ENCODE results near the gene KARS1.

Gene KARS1

DNA sequence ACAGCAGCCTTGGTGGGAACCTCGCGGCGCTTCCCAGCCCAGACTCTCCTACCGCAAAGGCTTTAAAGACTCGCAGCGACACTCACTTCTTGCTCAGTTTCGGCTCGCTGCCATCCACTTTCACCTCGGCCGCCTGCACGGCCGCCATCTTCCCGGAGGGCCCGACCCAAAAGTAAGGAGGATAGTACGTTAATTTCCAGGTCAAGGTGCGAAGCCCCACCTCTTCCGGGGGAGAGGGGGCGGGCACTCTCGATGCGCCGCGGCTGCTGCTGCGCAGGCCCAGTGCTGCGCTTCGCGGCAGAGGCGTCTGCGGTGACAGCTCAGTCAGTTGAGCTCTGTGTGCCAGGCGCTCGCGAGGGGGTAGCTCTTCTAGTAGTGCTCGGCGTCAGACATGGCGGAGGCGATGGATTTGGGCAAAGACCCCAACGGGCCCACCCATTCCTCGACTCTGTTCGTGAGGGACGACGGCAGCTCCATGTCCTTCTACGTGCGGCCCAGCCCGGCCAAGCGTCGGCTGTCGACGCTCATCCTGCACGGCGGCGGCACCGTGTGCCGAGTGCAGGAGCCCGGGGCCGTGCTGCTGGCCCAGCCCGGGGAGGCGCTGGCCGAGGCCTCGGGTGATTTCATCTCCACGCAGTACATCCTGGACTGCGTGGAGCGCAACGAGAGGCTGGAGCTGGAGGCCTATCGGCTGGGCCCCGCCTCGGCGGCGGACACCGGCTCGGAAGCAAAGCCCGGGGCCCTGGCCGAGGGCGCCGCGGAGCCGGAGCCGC lies at the start of gene KARS1, which contains the start of gene TERF2IP:
TSS of gene KARS1 (minus strand) at position 174 of the 773 bp plus-strand sequence. CDS start at position 148, 26 bp downstream.
TSS of gene TERF2IP (plus strand) at position 282 of the 773 bp plus-strand sequence. CDS start at position 392, 110 bp downstream.
- peak; percentile 29 for DNase-seq

DNA sequence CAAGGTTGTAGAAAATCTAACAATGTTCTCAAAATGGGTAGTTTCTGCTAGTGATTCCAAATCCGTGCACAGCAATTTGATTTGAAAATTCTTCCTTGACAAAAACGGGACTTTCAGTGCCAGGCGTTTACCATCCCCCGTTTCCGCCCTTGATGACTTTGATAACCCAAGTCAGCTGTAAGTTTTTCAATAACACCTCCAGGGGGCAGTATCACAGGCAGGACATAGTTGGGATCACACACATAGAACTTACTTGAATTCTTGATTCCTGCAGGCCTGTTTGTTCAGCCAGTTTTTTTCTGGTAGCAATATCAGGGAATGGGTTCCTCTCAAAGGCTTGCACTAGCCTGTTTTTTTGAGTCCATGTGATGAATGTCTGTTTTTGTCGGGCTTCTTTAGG lies 48.2 kb upstream of the KARS1 start:
- no peak for DNase-seq

DNA sequence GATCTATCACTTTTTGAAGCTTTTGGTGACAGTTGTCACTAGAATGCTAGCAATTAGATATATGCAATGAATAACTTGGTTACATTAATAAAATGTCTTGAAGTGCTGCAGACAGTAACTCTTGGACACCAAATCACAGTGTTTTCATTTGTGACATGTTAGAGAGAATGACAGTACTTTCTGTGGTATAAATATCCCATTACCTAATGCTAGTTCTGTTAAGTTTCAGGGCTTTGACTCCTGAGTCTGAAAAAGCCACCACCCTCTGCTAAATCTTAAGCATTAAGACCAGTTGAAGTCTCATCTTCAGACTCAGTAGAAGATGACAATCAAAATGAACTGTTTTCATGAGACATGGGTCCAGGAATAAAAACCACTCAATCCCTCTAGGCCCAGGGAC lies 39.9 kb upstream of the KARS1 start:
- no peak for DNase-seq

DNA sequence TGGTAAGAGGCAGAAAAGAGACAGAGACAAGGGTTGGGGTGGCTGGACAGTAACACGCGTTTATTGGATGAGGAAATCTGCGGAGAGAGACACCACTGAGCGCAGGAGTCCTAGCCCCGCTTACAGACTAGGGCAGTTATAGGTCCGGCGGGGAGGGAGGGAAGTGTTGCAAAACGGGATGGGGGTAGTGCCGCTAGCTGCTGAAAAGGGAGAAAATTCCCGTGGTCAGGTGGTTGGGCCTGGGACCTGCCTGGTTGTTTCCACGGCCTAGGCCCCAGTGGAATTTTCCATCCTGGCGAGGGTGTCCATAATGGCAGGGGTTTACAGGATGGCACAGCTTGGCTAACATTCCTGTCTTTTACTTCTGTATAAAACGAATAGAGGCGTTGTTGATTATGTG lies 34.8 kb upstream of the KARS1 start:
- no peak for DNase-seq

DNA sequence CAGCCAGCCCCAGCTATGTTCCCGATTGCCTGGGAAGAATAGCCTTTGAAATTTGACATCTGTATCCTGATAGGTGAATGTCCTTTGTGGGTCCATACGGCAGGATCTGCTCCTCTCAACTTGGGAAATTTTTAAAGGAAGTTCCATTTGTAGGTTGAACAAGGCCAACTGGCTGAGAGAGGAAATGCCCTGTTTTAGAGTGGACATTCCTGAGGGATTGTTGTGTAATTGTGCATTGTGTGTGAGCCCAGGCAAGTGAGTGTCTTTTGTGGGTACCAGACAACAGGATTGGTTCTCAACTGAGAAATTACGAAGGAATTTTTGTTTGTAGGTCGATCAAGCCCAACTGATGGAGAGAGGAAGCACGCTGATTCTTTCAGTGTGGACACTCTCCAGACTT lies 31.9 kb upstream of the KARS1 start:
- DNase-seq = no peak

GRCh38 chr16:75676909-75677308 lies 29.4 kb upstream of the KARS1 start, which contains the start of gene CPHXL2:
CPHXL2 (minus strand) TSS chr16:75677009; CDS start chr16:75676999, 10 bp downstream.
- DNase-seq = no peak

GRCh38 chr16:75667503-75667902 lies 20.0 kb upstream of the KARS1 start:
- no peak for DNase-seq

GRCh38 chr16:75660726-75661302 lies 13.3 kb upstream of the KARS1 start:
- DNase-seq = no peak

DNA sequence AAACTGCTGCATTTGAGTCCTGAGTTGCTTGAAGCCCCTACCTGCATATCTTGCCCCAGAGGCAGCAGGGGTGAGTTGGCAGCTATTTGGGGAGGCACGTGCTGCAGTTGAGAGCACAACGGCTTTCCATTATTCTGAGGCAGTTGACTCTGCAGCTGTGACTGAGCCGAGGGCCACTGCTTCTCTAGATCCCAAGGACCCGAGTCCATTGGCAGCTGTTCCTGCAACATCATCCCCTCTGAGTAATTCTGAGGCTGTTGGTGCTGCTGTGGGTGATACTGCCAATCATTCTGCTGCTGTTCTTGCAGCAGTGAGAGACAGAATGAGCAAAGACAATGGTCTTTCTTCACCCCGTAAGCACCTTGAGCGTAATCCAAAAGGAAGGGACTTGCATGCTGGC lies 12.9 kb upstream of the KARS1 start:
- no peak for DNase-seq

GRCh38 chr16:75658175-75658574 lies 10.7 kb upstream of the KARS1 start:
- no peak for DNase-seq

DNA sequence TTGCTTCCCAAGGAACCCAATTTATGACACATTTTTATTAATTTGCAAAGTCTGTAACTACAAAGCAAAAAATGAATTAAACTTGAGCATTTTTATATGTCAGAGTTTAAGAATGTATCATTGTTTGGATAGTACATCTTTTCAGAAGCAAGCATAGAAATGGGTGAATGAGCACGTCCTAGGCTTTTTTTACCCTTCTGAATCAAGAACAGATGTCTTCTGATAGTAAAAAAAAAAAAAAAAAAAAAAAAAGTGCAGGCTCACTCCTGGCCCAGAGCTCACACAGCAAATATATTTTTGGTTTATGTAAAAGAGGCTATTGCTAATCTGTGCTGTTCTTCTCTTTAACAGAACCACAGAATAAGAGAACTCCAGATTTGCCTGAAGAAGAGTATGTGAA lies 6.5 kb upstream of the KARS1 start:
- no peak for DNase-seq

DNA sequence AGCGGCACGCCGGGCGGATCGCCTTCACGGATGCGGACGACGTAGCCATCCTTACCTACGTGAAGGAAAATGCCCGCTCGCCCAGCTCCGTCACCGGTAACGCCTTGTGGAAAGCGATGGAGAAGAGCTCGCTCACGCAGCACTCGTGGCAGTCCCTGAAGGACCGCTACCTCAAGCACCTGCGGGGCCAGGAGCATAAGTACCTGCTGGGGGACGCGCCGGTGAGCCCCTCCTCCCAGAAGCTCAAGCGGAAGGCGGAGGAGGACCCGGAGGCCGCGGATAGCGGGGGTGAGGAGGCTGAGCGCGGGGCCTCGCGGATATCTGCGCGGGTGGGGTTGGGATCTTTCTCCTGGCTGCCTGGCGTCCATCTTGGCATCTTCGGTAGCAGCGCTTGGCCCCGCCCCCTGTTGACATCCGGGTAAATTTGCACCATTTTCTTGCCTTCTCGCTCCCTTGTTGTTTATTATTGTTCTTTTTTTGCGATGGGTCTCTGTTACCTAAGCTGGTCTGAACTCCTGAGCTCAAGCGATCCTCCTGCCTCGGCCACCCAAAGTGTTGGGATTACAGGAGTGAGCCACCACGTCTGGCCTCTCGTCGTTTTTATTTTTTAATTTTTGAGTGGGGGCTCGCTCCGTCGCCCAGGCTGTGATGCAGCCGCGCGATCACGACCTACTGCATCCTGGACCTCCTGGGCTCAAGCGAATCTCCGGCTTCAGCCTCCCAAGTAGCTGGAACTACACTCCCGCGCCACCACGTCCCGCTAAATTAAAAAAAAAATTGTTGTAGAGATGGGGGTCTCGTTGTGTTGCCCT lies 1.0 kb upstream of the KARS1 start:
- peak; percentile 21 for DNase-seq

DNA sequence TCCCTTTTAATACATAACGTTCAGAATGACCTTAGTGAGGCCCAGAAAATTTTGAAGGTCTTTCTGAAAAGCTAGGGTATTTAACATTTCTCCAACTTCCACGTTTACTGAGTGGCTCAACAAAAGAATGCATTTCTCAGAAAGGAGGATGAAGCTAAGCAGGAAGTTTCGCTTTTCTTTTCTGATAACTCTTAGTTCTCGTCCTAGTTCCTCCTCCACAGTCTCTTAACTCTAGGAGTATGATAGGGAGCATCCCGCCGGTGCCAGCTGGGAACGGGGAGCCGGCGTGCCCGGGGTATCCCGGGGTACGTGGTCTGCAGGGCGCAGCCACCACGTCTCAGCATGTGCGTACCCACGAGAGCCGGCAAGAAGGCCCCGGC lies 363 bp downstream of the KARS1 start:
- no peak for DNase-seq

DNA sequence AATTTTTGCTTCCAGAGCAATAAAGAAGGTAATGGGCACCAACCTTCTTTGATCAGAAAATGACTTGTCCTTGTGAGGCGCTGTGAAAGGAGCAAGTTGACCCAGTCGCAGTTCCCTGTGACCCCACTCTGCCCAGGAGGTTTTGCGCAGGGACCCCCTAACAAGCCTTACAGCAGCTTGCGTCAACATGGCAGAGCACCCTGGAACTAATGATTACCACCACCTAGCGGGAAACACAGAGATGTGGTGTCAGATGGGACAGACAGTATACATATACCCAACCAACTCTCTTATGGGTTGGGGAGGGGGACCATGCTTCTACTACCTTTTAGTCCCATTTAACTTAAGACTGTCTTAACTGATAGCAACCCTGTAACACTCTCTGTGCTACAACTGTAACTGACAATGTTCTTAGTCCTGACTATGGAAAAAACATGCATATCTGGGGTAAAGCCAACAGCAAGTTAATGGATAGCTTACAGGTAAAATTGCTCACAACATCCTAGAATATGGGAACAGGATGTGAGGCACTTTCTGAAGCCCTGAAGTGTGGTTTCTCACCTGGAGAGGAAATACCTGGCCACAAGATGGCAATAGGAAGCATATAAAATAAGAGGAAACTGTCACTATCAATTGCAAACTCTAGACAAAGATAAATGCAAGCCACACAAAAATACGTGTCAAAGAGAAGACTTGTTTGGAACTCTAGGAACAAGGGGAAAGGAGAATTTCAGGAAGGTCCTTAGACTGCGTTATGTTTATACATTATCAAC lies 3.0 kb downstream of the KARS1 start:
- DNase-seq = no peak

GRCh38 chr16:75640598-75640997 lies 6.9 kb downstream of the KARS1 start:
- DNase-seq = no peak

DNA sequence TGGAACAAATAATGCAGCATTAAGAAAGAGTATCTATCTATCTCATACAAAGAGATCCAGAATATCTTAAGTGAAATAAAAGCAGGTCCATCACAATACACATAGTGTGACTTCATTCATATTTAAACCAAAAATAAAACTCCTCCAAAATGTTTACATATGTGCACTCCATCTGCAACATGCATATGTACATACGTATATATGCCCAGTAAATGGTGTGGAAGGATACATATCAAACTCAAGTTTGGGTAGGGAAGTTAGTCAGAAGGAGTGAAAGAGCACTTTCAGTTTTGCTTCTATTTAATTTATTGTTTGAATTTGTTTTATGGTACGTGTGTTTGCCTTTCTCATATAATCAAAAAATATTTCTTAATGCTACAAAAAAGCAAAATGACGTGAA lies 12.4 kb downstream of the KARS1 start:
- DNase-seq = no peak

GRCh38 chr16:75632857-75633256 lies 14.6 kb downstream of the KARS1 start:
- DNase-seq = no peak

DNA sequence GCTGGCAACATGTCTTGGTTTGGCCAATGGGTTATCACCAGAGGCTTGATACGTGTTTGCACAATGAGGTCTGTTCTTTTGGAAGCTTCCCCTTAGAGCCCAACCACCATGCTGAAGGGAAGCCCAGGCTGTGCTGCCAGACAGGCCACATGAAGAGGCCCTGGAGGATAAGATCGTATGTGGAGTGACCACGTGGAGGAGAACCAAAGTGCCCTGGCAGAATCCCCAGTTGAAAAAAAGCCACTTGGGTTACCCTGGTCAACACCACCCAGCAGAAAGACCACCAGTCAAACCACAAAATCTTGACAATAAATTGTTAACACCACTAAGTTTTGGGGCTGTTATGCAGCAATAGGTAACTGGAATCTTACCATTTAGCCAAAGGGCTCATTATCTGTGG lies 17.4 kb downstream of the KARS1 start:
- no peak for DNase-seq

DNA sequence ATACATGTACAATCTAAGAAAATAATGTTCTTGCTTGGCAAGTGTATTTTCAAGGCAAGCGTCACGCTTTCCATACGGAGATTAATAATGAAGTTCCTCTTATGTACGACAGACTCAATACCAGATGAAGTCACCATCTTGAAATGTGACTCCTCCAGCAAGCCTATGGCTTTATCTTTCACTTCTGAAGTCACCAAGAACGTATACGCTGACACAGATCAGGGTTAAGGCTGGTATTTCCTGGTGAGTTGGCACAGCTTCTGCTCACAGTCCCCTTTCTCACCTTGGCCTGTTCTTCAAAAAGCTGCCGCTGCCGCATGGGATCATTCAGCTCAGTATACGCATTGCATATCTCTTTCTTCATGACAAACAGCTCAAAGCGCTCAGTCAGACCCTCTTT lies 18.3 kb downstream of the KARS1 start:
- DNase-seq = no peak

GRCh38 chr16:75628351-75628750 lies 19.1 kb downstream of the KARS1 start:
- no peak for DNase-seq

DNA sequence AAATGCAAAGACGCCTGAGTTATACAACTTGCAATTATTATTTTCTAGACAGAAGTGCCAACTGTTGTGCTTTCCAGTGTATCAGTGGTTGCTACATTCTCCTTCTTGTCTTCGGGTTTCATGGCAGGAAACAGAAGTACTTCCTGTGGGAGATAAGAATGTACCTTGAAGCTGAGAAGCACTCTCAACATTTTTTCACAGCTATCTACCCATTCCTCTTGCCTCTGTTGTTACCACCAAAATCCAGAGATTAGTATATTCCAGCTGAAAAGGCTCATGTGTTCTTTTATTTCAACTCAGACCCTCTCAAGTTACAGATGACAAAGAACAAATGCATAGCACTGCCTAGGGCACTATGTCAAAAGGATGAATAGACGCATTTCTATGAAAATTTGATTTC lies 19.6 kb downstream of the KARS1 start:
- DNase-seq = no peak

GRCh38 chr16:75626806-75627205 lies 20.7 kb downstream of the KARS1 start:
- no peak for DNase-seq

- no peak for DNase-seq
These were observed 22.5 kb downstream of the KARS1 start for GRCh38 chr16:75624921-75625334.

Measured in NCI-H187 treated with DMSO at 0.1 percent for 48 hours (cell line).